D721Med (cell line): ENCODE measurements around the gene PRPH2.
"Not testable (repeated sequence)": the region's sequence is repeated elsewhere in the genome, so short reads cannot be mapped to it uniquely, and the experiment has no call there.

Experiments used
- DNase-seq: peaks from one replicate; pipeline ENCODE4 v3.0.0; 2011; ENCODE audit warnings: low spot score; ENCODE audit not compliant: insufficient read length
- FAIRE-seq: peaks from 2 replicates; lab custom pipeline; 2011; peaks lifted over from hg19 to GRCh38; lab: Jason Lieb, UNC
- CTCF ChIP-seq: IDR thresholded peaks from 2 replicates; pipeline ENCODE4 v1.5.1; 2012; ENCODE audit warnings: mild to moderate bottlenecking, control low read depth; ENCODE audit not compliant: insufficient read depth; ENCODE audit errors: missing control alignments

PRPH2 gene

GRCh38 chr6:42740725-42741124 is 18.3 kb upstream of the PRPH2 start:
- DNase-seq (no peak), FAIRE-seq (no peak)
- TF ChIP-seq CTCF = no peak

- TF ChIP-seq CTCF = peak; percentile 6
- no peak for FAIRE-seq
- DNase-seq = no peak
Observed at GRCh38 chr6:42735976-42736375, 13.6 kb upstream of the PRPH2 start.

- not testable (repeated sequence) for FAIRE-seq
Observed at GRCh38 chr6:42733867-42734481, 11.6 kb upstream of the PRPH2 start.

GRCh38 chr6:42729731-42730130 is 7.3 kb upstream of the PRPH2 start:
- TF ChIP-seq CTCF = no peak
- DNase-seq (no peak), FAIRE-seq (no peak)

More at GRCh38 chr6:42733867-42734481, 11.6 kb upstream of the PRPH2 start:
- not testable (repeated sequence) for DNase-seq

GRCh38 chr6:42727627-42728026 is 5.2 kb upstream of the PRPH2 start:
- TF ChIP-seq CTCF = no peak
- FAIRE-seq (no peak), DNase-seq (no peak)

- DNase-seq (no peak), FAIRE-seq (no peak)
- no peak for TF ChIP-seq CTCF
Observed at GRCh38 chr6:42727087-42727611, 4.8 kb upstream of the PRPH2 start.

- TF ChIP-seq CTCF = peak; percentile 95
- DNase-seq = peak; percentile 47
- FAIRE-seq = peak; percentile 56
Observed at GRCh38 chr6:42726485-42727086, 4.2 kb upstream of the PRPH2 start.
